CD4-positive, alpha-beta T cell (primary cell): ENCODE measurements around the gene COX6B1. TPM values are rescaled to one million over a fixed set of nuclear protein-coding genes. Genes with fewer than 3 reads are reported as not detected.
"Not testable (repeated sequence)": the region's sequence is repeated elsewhere in the genome, so short reads cannot be mapped to it uniquely, and the experiment has no call there.

Source experiments
- ATAC-seq: fragments of 200-7000 bp; cut with Tn5 transposase; one replicate; pipeline ENCODE4 v1.10.0; 2022; ENCODE audit warnings: mild to moderate bottlenecking; ENCODE audit not compliant: poor library complexity
- CTCF ChIA-PET: fragments of 350-600 bp; sonication (Branson Sonifier 250); formaldehyde crosslinking; loops from one replicate; lab custom pipeline; 2021; ENCODE audit warnings: antibody characterized with exemption, inconsistent platforms; lab: Charles Lee
- POLR2A ChIA-PET: fragments of 350-600 bp; sonication (Branson Sonifier 250); formaldehyde crosslinking; loops from one replicate; lab custom pipeline; 2021; ENCODE audit warnings: antibody characterized with exemption, inconsistent platforms; lab: Charles Lee
- DNase-seq, 14 experiments: peaks; one replicate each; pipeline ENCODE4 v3.0.0-alpha.2; 2013 to 2020; ENCODE audit warnings: mixed read lengths in 2 of 14
- H3K27ac ChIP-seq, 2 donors: one replicate each; pipeline versions ENCODE4 v1.5.1 to v1.7.0; 2013; ENCODE audit warnings: low read length in 2 of 2, low read depth in 1 of 2, mild to moderate bottlenecking in 1 of 2
- H3K27me3 ChIP-seq, 2 experiments: 1 replicate in 1 of 2; 2 replicates in 1 of 2; pipeline versions ENCODE4 v1.6.1 to v1.7.0; 2013; ENCODE audit warnings: low read length in 2 of 2, control low read depth in 1 of 2, mild to moderate bottlenecking in 1 of 2, moderate library complexity in 1 of 2; ENCODE audit not compliant: insufficient read depth in 2 of 2, control insufficient read depth in 1 of 2
- H3K36me3 ChIP-seq: one replicate; pipeline ENCODE4 v1.6.1; 2013; ENCODE audit warnings: low read length, control low read depth; ENCODE audit not compliant: insufficient read depth
- H3K4me1 ChIP-seq: one replicate; pipeline ENCODE4 v1.6.1; 2013; ENCODE audit warnings: low read length, control low read depth; ENCODE audit not compliant: insufficient read depth
- H3K4me3 ChIP-seq: one replicate; pipeline ENCODE4 v1.5.1; 2013; ENCODE audit warnings: mild to moderate bottlenecking, low read length, moderate library complexity
- H3K9me3 ChIP-seq, 2 experiments: 1 replicate in 1 of 2; 2 replicates in 1 of 2; pipeline versions ENCODE4 v1.6.1 to v1.7.0; 2013; ENCODE audit warnings: low read length in 2 of 2, mild to moderate bottlenecking in 2 of 2, control low read depth in 1 of 2, moderate library complexity in 1 of 2; ENCODE audit not compliant: control insufficient read depth in 1 of 2, insufficient read depth in 1 of 2
- H3K27ac Mint-ChIP-seq: one replicate; pipeline ENCODE4 v1.8.0; 2020; ENCODE audit warnings: mixed read lengths
- H3K27me3 Mint-ChIP-seq: one replicate; pipeline ENCODE4 v1.8.0; 2021; ENCODE audit warnings: mixed read lengths
- H3K36me3 Mint-ChIP-seq: one replicate; pipeline ENCODE4 v1.8.0; 2021; ENCODE audit warnings: low read depth, mixed read lengths
- H3K4me1 Mint-ChIP-seq: one replicate; pipeline ENCODE4 v1.8.0; 2021; ENCODE audit warnings: low read depth, mixed read lengths
- H3K4me3 Mint-ChIP-seq: one replicate; pipeline ENCODE4 v1.8.0; 2020; ENCODE audit warnings: mild to moderate bottlenecking, mixed read lengths
- H3K9me3 Mint-ChIP-seq: one replicate; pipeline ENCODE4 v1.8.0; 2020; ENCODE audit warnings: mixed read lengths
- intact Hi-C, 2 experiments: fragments of 100-400 bp; cut with DNase I in 1 of 2; cut with micrococcal nuclease in 1 of 2; formaldehyde crosslinking; loops; one replicate each; pipeline versions ENCODE4 v1.15.1 to v1.9.0; 2023 to 2025; cut with DNase I, micrococcal nuclease
- total RNA-seq, 174 experiments: library from RNA in 2 of 174; stranded (reverse) in 2 of 174; gene quantifications; one replicate each; pipeline ENCODE4 v1.2.3 and lab custom pipeline; 2021 to 2026
- TF ChIP-seq, protein P1 (sequence below): fragments of 200-600 bp; IDR thresholded peaks from one replicate; pipeline ENCODE4 v1.8.0; 2022; ENCODE audit warnings: antibody characterized with exemption, mild to moderate bottlenecking

COX6B1 gene
- total RNA-seq, 2 experiments from 2014 or later: 136 to 144 TPM

DNA sequence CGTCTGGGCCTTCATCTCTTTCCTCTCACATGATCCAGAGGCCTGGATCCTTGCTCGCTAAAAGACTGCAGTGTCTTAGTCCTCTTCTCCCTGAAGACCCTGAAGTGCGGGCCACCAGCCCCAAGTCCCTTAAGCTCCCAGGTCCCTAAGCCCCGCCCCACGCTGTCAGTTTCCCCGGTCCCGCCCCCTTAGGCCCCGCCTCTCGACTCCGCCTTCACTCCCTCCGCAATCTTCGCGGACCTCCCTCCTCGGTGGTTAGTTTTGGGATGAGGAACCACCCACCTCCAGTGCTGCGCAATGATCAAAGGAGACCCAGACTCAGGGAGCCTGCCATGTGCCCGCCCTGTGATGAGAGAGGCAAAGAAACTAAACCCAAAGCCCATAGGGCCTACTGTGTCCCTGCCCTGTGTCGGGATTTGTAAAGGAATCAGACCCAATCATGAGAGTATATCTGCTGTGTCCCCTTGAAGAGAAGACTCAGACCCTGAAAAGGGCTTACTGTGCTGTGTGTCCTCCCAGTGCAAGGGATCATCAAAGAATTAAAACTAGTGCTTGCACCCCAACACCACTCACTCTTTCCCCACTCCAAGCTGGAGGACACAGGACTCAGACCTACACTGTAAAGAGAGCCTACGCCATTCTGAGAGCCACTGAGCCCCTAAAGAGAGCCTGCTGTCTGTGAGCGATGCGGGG lies 3.0 kb upstream of the COX6B1 start:
- Mint-ChIP-seq H3K4me1 (peaks cover 48% of the 10 kb centered on the region), H3K27me3 (no peaks in the 10 kb centered on the region)
- H3K4me3 ChIP-seq: peak overlapping the region; percentile 95

DNA sequence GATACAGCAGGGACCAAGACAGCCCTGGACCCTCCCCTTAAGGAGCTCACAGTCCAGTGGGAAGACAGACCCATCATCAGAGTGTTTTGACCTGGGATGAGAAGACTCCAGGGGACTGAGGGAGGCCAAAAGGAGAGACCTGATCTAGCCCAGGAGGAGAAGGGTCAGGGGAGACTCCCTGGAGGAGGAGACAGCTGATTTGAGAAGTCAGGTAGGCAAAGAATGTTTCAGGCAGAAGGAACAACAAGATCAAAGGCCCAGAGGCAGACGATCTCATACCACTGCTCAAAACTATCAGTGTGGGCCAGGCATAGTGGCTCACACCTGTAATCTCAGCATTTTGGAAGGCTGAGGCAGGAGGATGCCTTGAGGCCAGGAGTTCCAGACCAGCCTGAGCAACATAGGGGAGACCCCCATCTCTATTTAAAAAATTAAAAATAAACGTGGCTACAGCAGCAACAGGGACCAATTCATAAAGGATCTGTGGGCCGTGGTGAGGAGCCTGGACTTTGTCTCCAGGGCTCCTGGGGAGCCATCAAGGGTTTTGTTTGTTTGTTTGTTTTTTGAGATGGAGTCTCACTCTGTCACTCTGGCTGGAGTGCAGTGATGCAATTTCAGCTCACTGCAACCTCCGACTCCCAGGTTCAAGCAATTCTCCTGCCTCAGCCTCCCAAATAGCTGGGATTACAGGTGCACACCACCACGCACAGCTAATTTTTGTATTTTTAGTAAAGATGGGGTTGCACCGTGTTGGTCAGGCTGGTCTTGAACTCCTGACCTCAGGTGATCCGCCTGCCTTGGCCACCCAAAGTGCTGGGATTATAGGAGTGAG lies 2.2 kb upstream of the COX6B1 start:
- DNase-seq: no peak
- Mint-ChIP-seq H3K27me3 (no peaks in the 10 kb centered on the region), H3K9me3 (no peaks in the 10 kb centered on the region), H3K4me1 (peaks cover 56% of the 10 kb centered on the region), H3K4me3 (peak overlapping the region; percentile 93), H3K36me3 (peaks cover 15% of the 10 kb centered on the region), H3K27ac (peak overlapping the region; percentile 65)
- intact Hi-C loops: loop anchor here (2.0 to 5.0 kb wide), 6 partner anchors 17 to 111 kb away; partner anchors contain the start of genes HSPB6 (in 1 of the 2), IGFLR1 (in 1 of the 2), KMT2B (in 1 of the 2) and PROSER3 (in 1 of the 2)
- POLR2A ChIA-PET: interaction anchor here (1.9 to 2.0 kb wide), 2 partner anchors 16 to 94 kb away, joined by 5 to 9 read pairs; partner anchors contain the start of gene RBM42
- Histone ChIP-seq H3K4me3 (no peak overlapping the region), H3K4me1 (peaks cover 80% of the 10 kb centered on the region), H3K9me3 (no peaks in the 10 kb centered on the region), H3K27ac (peak overlapping the region in 1 of 2 donors; percentile 40), H3K36me3 (peaks cover 7% of the 10 kb centered on the region), H3K27me3 (no peaks in the 10 kb centered on the region)
- CTCF ChIA-PET: no interaction called here
- TF ChIP-seq, protein P1, sequence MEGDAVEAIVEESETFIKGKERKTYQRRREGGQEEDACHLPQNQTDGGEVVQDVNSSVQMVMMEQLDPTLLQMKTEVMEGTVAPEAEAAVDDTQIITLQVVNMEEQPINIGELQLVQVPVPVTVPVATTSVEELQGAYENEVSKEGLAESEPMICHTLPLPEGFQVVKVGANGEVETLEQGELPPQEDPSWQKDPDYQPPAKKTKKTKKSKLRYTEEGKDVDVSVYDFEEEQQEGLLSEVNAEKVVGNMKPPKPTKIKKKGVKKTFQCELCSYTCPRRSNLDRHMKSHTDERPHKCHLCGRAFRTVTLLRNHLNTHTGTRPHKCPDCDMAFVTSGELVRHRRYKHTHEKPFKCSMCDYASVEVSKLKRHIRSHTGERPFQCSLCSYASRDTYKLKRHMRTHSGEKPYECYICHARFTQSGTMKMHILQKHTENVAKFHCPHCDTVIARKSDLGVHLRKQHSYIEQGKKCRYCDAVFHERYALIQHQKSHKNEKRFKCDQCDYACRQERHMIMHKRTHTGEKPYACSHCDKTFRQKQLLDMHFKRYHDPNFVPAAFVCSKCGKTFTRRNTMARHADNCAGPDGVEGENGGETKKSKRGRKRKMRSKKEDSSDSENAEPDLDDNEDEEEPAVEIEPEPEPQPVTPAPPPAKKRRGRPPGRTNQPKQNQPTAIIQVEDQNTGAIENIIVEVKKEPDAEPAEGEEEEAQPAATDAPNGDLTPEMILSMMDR: no peak
- ATAC-seq: no peak

More for the DNA sequence above, 3.0 kb upstream of the COX6B1 start:
- no peaks in the 10 kb centered on the region for H3K27me3 ChIP-seq
- H3K36me3 ChIP-seq: no peaks in the 10 kb centered on the region
- no peaks in the 10 kb centered on the region for H3K9me3 ChIP-seq
- peaks cover 72% of the 10 kb centered on the region for H3K4me1 ChIP-seq
- Mint-ChIP-seq H3K27ac (peak overlapping the region; percentile 65), H3K9me3 (no peaks in the 10 kb centered on the region), H3K36me3 (peaks cover 13% of the 10 kb centered on the region), H3K4me3 (peak overlapping the region; percentile 93)
- no peak for ATAC-seq
- ChIA-PET CTCF (interaction anchor here (0.6 to 1.0 kb wide), 2 partner anchors 10 to 35 kb away, joined by 3 read pairs; no protein-coding TSS in a partner anchor), POLR2A (interaction anchor here (1.1 to 2.6 kb wide), 9 partner anchors 12 to 100 kb away, joined by 3 to 15 read pairs (median 5); partner anchors contain the start of genes HAUS5, PSENEN, RBM42 and U2AF1L4)
- TF ChIP-seq, protein P1: no peak
- DNase-seq: peak; percentile 48 to 86 (median 67)
- peak overlapping the region; percentile 55 to 60 for H3K27ac ChIP-seq
- intact Hi-C loops: loop anchor here (2.0 to 5.0 kb wide), 6 partner anchors 16 to 112 kb away; partner anchors contain the start of genes HSPB6 (in 2 of the 2), PROSER3 (in 2 of the 2), IGFLR1 (in 1 of the 2) and KMT2B (in 1 of the 2)

DNA sequence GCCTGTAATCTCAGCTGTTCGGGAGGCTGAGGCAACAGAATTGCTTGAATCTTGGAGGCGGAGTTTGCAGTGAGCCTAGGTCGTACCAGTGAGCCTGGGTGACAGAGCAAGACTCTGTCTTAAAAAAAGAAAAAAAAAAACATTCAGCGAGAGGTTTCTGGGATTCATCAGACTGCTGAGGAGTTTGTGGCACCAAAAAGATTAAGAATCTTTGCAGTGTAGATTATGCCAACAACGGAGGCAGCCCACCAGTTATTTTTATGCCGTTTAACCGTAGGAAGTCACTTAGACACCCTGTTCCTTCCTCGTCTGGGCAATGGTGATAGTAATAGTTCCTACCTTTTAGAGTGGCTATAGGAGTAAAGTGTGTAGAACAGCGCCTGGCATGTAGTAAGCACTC lies 2.5 kb downstream of the COX6B1 start:
- TF ChIP-seq, protein P1: no peak

DNA sequence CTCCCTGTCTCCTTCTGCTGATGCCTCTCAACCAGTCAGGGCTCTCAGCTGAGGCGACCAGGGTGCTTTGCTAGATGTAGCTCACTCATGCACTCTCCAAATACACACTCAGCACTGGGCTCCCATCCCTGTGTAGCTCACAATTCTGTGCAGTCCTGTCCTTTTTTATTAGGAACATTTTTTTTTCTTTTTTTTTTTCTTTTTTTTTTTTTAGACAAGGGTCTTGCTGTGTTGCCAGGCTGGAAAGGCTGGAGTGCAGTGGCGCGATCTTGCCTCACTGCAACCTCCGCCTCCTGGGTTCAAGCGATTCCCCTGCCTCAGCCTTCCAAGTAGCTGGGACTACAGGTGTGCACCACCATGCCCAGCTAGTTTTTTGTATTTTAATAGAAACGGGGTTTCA lies 6.7 kb downstream of the COX6B1 start:
- H3K27me3 Mint-ChIP-seq, H3K9me3 ChIP-seq, CTCF ChIA-PET, H3K9me3 Mint-ChIP-seq, H3K4me3 Mint-ChIP-seq, H3K4me3 ChIP-seq, H3K27ac ChIP-seq, ATAC-seq, H3K27ac Mint-ChIP-seq, DNase-seq, POLR2A ChIA-PET, intact Hi-C loops, H3K27me3 ChIP-seq: not testable (repeated sequence)
- peaks cover 84% of the 10 kb centered on the region for H3K36me3 ChIP-seq
- H3K4me1 Mint-ChIP-seq: peaks cover 29% of the 10 kb centered on the region
- peaks cover 72% of the 10 kb centered on the region for H3K36me3 Mint-ChIP-seq
- peaks cover 15% of the 10 kb centered on the region for H3K4me1 ChIP-seq

More for the DNA sequence above, 2.5 kb downstream of the COX6B1 start:
- ChIA-PET POLR2A (no interaction called here), CTCF (no interaction called here)
- peaks cover 40% of the 10 kb centered on the region for H3K4me1 ChIP-seq
- Mint-ChIP-seq H3K27me3 (no peaks in the 10 kb centered on the region), H3K4me3 (peak overlapping the region; percentile 11), H3K36me3 (peaks cover 48% of the 10 kb centered on the region), H3K4me1 (peaks cover 47% of the 10 kb centered on the region), H3K27ac (no peak overlapping the region), H3K9me3 (no peaks in the 10 kb centered on the region)
- H3K27ac ChIP-seq: no peak overlapping the region
- no peak for DNase-seq
- H3K27me3 ChIP-seq: no peaks in the 10 kb centered on the region
- intact Hi-C loops: no loop called here
- peaks cover 43% of the 10 kb centered on the region for H3K36me3 ChIP-seq
- no peaks in the 10 kb centered on the region for H3K9me3 ChIP-seq
- no peak overlapping the region for H3K4me3 ChIP-seq
- ATAC-seq: no peak
